UCSD-AML1 (cell line): Measurements from ENCODE around the gene ANKS1A.

Source experiments
- DNase-seq: peaks from one replicate; lab custom pipeline; 2025; ENCODE audit not compliant: unreplicated experiment; lab: John Stamatoyannopoulos, UW

ANKS1A gene

DNA sequence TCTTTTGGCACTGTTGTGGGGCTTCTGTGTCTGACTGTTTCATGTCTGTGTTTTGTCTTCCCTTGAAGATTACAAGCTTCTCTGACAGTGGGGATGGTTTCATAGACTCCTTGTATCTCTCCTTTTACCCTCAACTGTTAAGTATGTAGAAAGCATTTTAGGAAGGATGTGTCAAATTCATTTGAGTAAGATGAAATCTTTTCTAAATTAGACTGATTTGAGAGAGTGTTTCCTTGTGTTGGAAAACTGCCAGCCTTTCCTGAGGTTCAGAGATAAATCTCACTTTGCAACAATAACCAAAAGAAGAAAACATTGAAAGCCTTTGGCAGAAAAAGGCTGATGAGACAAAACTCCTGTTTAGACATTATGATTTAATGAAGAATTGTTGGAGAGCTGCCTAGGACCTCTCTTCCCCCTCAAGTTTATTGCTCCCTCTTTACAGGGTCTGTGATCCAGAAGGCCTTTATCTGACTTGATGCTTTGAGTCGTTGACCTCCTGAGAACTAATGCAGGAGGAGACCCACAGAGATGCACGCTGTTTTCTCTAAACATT is 68.3 kb downstream of the ANKS1A start:
- no peak for DNase-seq

DNA sequence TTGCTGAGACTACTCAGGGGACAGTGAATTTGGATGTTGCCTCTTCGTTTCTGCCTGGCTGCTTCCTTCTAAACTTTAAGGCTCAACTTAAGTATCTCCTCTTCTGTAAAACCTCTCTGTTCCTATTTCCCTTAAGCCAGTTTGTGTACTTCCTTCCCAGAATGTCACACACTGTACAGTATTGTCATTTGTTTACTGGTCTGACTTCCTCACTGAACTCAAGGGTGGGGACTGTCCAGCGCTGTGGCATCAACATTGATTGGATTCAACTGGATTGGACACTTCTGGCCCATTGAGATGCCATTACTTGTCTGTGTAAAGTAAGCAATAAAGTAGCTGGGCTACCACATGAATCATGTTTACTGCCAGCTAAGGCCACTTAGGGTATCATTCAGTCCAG is 69.7 kb downstream of the ANKS1A start:
- DNase-seq = no peak

DNA sequence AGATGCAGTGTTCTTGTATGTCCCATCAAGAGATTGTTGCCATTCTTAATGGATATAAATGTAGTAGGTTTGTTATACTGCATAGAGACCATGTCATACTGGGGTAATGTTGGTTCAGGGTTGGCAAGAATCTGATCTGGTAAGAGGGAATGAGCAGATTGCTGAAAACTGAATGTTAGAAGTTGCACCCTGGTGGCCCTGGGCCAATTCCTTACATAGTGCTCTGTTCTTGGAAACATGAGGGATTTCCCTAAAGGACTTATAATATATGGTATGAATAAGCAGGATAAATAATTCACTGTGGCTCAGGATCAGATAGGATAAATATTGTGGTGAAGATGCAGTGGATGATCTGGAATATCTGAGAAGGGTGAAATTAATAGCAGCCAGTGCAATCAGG is 70.2 kb downstream of the ANKS1A start:
- DNase-seq = no peak

DNA sequence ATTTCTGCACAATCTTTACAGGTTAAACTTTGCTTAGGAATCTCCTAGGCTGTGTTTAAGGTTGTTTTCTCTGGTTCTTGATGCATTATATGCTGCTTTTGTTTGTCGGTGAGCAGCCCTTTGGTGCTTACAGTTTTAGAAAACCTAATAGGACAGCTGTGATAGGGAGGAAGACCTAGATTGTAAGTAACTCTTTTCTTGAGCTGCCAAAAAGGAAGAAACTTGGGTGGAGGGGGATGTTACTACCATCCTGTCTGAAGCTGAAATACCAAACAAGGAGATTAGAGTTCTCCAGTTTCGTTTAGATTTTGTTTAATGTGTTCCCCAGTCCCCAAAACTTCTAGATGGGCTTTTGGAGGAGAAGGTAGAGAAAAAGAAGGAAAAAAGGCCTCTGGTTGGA is 72.0 kb downstream of the ANKS1A start:
- no peak for DNase-seq

DNA sequence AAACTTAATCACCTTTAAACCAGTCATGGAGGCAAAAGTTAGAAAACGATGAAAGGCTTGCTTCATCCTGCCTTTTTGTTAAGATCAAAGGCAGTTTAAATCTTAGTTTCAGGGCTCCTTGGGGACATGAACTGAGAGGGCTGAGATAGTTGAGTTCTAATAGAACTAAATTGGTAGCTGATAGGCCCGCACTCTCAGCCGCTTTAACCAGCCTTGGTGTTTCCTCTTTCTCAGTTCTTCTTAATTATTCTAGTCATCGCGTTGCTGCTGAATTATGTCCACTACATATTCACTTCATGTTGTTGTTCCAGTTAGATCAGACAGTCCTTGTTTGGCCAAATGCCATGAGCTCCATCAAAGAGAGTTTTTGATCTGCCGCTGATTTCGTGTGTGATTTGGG is 72.5 kb downstream of the ANKS1A start:
- DNase-seq = no peak

DNA sequence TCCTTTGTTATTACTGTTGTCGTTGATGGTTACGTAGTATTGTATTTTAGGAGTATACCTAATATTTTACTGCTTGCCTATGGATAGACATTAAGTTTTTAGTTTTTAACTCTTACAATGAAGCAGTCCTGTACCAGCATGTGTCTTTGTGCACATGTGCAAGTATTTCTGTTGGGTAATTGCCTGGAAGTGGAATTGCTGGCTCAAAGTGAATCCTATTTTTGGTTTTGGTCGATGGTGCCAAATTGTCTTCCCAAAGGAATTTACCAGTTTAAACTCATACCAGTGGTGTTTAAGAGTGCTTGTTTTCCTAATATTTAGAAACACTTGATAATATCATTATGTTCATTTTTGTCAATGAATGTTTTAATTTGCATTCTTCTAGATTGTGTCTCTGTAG is 75.5 kb downstream of the ANKS1A start:
- no peak for DNase-seq

DNA sequence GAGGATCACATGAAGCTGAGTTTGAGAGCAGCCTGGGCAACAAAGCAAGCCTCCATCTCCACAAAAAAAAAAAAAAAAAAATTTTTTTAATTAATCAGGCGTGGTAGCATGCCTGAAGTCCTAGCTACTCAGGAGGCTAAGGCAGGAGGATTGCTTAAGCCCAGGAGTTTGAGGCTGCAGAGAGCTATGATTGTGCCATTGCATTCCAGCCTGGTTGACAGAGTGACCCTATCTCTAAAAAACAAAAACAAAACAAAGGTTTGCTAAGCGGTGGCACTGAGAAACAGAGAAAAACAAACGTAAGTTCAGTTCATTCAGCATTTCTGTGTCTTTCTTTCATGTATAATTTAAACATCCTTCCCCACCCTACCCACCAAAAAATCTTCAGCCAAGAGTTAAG is 78.4 kb downstream of the ANKS1A start:
- no peak for DNase-seq

DNA sequence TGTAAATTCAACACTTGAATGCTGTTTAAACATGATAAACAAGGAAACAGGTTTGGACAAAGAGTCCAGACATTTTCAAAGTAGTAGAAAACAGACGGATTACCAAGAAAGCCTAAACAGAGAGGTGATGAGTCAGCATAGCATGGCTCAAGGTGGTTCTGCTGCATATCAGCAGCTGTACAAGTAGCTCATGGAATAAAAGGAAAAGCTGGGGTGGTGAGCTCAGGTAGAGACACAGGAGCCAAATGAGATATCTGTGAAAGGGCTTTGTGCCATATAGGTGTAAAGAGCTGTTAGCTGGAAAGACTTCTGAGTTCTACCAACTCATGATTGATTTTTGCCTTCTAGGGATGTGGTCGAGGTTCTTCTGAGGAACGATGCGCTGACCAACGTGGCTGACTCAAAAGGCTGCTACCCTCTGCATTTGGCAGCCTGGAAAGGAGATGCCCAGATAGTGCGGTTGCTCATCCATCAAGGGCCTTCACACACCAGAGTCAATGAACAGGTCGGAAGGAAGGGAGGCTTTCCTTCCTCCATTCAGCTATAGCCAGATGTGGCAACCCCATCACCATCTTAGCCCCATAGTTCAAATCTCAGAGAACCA is 80.7 kb downstream of the ANKS1A start:
- DNase-seq = no peak

DNA sequence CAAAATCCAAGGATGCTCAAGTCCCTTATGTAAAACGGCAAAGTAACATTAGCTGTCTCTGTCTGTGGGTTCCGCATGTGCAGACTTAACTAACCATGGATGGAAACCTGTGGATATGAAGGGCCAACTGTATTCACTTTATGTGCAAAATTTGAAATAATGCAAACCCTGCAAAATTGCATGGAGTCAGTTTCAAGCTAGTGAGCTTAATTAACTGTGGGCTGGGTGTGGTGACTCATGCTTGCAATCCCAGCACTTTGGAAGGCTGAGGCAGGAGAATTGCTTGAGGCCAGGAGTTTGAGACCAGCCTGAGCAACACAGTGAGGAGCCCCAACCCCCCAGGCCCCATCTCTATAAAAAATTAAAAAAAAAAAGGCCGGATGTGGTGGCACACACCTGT is 81.4 kb downstream of the ANKS1A start:
- DNase-seq = no peak

DNA sequence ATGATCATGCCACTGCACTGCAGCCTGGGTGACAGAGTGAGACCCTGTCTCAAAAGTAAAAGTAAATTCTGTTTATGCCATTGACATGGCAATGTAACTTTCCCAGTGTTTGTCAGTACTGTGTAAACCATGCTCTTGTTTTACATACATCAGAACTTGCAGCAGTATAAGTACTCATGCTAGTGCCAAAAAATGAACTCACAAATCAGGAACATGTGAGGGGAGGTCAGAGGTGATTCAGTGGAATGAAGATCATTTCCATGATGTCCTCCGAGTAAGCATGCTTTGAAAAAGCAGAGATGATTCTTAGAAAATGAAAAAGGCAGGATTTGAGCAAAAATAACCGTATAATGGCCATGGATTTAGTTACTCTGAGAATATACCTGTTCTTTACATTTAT is 81.9 kb downstream of the ANKS1A start:
- DNase-seq = no peak

DNA sequence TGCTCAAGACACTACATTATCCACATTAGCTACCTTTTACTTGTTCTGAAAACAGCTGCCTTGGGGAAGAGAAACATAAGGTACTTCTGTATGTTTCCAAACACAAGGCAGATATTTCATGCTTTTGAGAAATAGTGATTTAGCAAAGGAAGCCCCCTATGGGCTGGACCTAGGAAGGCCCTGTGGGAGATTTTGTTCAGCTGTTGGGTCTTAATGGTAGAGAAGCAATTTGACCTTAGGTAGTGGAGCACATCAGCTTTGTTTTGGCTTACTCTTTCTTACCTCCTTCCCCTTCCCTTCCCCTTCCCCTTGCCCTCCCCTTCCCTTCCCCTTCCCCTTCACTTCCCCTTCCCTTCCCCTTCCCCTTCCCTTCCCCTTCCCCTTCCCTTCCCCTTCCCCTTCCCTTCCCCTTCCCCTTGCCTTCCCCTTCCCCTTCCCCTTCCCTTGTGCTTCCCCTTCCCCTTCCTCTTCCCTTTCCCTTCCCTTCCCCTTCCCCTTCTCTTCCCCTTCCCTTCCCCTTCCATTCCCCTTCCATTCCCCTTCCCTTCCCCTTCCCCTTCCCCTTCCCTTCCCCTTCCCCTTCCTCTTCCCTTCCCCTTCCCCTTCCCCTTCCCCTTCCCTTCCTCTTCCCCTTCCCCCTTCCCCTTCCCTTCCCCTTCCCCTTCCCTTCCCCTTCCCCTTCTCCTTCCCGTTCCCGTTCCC is 84.6 kb downstream of the ANKS1A start:
- no peak for DNase-seq

DNA sequence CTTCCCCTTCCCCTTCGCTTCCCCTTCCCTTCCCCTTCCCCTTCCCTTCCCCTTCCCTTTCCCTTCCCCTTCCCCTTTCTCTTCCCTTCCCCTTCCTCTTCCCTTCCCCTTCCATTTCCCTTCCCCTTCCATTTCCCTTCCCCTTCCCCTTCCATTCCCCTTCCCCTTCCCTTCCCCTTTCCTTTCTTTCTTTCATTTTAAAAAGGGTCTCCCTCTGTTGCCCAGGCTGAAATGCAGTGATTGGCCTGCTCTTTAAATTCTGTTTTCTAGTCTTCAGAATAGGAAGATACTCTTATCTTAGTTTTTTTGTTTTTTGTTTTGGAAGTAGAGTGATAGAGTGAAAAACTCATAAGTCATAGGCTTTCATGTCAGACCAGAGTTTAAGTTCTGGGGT is 85.2 kb downstream of the ANKS1A start:
- DNase-seq = no peak

DNA sequence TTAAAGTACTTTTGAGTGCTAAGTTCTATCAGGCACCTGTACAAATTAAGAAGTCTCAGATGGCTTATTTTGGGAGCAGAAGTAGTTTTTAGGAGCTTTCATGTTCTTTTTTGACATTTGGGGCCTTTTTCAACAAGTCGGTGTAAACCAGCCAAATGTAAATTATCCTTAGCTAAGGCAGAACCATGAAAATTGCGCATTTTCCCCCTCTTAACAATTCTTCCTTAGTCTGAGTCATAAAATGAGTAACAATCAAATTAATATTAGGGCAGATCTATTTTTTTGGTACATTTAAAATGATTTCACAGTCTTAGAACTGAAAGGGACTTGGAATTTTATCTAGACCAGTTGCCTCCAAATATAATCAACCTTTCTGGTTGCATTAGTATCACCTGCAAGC is 87.2 kb downstream of the ANKS1A start:
- DNase-seq = no peak

DNA sequence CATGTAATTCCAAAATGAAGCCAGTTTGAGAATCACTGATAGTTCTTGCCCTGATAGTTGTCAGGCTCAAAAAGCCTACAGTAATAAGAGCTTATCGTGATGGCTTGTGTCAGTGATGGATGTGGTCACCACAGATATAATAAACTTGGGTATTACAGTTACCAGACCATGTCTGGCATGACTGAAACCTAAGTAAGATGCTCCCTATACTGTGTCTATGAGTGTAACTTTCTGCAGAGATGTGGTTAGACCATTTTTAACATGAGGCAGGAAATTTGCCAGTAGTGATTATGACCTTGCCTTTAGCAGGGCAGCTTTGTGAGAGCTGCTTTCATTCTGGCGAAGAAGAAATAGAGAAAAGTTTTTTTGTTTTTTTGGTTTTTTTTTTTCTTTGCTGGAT is 90.2 kb downstream of the ANKS1A start:
- DNase-seq = no peak

DNA sequence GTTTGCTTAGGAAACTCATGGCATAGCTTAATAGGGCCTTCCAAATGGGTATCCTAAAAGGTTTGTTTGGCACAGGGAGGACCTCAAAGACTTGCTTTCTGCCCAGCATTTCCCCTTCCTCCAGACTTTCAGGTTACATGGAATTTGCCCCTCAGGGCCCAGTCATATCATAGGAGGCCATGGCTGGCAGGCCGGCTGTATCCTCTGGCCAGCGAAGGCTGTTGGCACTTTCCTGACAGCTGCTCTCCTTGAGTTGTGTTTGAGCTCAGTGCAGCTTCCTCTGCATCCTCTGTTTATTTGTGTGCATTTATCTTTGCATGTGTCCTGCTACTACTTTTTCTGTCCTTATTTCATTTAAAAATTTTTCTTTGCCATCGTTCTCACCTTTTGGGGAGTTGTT is 90.9 kb downstream of the ANKS1A start:
- no peak for DNase-seq

DNA sequence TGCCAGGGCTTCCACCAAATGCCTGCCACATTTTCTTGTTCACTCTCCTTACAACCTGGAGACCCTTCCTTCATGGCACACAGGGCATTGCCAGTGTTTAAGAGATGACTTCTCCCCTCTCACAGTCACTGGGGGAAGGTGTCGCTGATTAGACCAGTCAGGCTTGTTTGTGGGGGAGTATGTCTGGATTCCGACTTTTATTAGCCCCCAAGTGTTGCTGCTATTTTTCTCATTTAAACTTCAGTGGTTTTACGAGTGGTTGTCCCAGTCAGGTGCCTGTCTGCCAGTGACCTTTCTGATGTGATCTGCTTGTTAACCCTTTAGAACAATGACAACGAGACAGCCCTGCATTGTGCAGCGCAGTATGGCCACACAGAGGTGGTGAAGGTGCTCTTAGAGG is 92.3 kb downstream of the ANKS1A start:
- DNase-seq = no peak

DNA sequence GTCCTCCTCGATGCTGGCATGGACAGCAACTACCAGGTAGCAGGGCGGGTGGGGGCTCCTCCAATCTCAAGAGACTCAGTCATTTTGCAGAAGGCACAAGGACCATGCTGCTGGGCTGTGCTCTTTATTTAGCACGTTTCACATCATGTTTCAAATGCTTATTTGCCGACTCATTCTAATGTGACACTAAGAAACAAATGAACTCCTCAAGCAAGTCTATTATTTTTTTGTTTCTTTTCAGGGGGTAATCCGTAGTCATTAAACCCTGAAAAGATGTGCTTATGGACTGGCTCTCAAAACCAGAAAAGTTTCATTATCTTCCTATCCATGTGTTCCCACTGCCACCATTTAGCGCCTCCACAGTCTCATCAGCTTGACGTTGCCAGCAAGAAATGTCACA is 92.9 kb downstream of the ANKS1A start:
- DNase-seq = no peak

DNA sequence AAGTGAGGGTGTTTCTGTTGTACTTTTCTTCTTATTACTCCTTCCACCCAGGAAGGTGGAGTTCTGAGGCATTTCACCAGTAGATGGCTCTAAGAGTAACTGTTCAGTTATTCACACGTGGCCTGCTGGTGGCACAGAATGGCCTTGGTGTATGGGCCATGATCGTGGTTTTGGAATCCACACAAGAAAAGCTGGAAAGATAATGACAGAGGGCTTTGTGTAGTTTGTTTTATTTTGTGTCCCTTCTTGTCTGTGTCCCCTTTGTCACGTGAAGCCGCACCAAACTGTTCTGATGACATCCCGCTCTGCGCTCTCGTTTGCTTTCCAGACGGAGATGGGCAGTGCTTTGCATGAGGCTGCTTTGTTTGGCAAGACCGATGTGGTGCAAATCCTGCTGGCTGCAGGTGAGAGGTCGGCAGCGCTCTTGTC is 93.4 kb downstream of the ANKS1A start:
- no peak for DNase-seq

DNA sequence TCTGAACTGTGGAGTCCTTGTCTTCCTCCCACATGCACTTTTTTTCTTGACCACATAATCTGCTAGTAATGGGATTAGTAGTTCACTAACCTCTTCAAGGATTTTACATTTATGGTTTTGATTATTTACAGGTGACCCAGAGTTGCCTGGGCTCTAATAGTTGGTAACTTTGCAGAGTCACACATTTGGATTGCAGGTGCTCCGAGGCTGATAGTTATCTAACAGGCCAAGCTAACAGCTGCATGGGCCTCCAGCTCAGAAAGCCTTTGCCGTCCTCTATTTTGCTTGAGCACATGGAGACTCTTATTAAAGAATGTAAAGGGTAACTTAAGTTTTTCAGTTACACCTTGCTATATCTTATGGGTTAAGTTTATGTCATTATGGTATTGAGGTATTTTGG is 95.4 kb downstream of the ANKS1A start:
- DNase-seq = no peak

DNA sequence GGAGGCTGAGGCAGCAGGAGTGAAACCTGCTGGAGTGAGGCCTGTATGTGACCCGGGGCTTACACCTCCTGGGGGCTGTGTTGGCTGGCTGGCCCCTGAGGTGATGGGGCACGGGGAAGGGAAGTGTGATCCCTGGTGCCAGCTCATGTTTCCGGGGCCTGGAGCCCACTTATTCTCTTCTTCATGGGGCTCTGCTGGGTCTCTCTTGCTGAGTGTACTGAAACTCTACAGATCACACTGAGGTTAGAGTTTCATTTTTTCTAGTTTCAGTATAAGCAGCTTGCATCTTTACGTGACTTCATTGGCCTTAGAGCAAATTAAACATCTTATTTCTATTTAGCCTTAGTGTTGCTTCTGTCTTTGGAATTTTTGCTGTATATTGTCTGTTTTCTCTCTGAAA is 96.2 kb downstream of the ANKS1A start:
- DNase-seq = no peak

DNA sequence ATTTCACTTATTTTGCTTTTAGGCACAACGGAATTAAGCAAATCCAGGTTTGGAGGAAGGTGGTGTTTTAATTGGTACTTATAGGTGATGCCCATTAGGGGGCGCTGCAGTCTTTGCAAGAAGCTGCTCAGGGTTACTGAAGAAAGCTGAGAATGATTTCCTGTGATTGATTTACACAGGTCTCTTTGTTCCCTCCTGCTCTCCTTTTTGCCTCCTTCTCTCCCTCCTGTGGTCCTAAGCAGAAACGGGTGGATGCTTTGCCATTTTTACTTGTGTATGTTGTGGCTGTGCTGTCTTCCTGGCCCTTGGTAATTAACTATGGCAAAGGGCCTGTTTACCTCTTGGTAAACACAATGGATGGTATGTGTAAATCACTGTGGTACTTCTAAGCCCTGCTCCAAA is 97.8 kb downstream of the ANKS1A start:
- DNase-seq = peak; percentile 40

DNA sequence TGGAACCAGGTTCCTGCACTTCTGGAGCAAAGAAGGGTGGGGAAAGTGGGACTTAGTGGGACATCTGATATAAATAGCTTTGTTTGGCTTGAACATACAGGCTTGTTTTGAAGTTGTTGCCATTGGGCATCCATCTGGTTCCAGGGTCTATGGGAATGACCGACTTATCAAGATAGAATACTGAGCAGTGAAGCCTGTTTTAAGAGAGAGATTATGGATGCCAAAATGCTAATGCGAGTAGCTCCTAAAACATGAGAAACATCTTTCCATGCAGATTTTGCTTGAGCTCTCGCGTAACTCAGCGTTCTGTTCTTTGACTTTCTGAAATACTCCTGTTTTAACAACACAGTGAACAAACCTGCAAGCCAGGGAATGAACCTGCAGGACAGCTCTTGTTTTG is 98.5 kb downstream of the ANKS1A start:
- DNase-seq = no peak
